ENCODE measurements around the gene TMEM163.

DNA sequence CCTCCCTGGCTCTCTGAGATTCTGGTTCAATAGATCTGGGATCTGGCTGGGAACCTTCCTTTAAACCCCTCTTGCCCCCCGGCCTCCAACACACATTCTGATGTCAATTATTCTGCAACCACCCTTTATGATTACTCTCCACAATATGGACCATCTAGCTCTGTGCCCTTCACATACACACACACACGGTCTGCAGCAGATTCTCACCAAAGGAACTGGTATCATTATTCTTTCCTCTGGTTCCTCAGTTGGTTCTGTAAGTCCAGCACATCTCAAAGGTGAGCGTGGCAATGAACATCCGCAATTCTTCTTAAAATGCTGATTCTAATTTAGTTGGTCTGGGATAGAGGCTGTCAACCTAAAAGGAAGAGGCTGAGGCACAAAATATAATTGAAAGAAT is 2.8 kb upstream of the TMEM163 start:
- TF ChIP-seq POLR2A (IDR thresholded peaks at IDR 0.05) (no peak), EP300 (IDR thresholded peaks at IDR 0.05) (no peak)
- TF ChIP-seq, protein P1, sequence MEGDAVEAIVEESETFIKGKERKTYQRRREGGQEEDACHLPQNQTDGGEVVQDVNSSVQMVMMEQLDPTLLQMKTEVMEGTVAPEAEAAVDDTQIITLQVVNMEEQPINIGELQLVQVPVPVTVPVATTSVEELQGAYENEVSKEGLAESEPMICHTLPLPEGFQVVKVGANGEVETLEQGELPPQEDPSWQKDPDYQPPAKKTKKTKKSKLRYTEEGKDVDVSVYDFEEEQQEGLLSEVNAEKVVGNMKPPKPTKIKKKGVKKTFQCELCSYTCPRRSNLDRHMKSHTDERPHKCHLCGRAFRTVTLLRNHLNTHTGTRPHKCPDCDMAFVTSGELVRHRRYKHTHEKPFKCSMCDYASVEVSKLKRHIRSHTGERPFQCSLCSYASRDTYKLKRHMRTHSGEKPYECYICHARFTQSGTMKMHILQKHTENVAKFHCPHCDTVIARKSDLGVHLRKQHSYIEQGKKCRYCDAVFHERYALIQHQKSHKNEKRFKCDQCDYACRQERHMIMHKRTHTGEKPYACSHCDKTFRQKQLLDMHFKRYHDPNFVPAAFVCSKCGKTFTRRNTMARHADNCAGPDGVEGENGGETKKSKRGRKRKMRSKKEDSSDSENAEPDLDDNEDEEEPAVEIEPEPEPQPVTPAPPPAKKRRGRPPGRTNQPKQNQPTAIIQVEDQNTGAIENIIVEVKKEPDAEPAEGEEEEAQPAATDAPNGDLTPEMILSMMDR (IDR thresholded peaks at IDR 0.05), result no peak
